Subcutaneous abdominal adipose tissue (tissue), 5 donors: ENCODE results near the gene NPR2.

Experiments
- H3K27ac ChIP-seq: one replicate; pipeline ENCODE4 v1.7.0; 2013; ENCODE audit warnings: low read depth, mild to moderate bottlenecking, inconsistent platforms, low read length, moderate library complexity
- H3K27me3 ChIP-seq, 5 donors: one replicate each; pipeline ENCODE4 v1.7.0; 2013; ENCODE audit warnings: low read length in 5 of 5, inconsistent platforms in 1 of 5; ENCODE audit not compliant: control insufficient read depth in 5 of 5, insufficient read depth in 4 of 5
- H3K36me3 ChIP-seq, 5 donors: one replicate each; pipeline ENCODE4 v1.7.0; 2013; ENCODE audit warnings: low read length in 5 of 5; ENCODE audit not compliant: control insufficient read depth in 5 of 5, insufficient read depth in 5 of 5
- H3K4me1 ChIP-seq, 5 donors: one replicate each; pipeline ENCODE4 v1.7.0; 2013; ENCODE audit warnings: low read length in 5 of 5, mild to moderate bottlenecking in 3 of 5, moderate library complexity in 1 of 5; ENCODE audit not compliant: control insufficient read depth in 5 of 5, insufficient read depth in 5 of 5
- H3K4me3 ChIP-seq, 5 donors: one replicate each; pipeline ENCODE4 v1.7.0; 2013; ENCODE audit warnings: low read length in 5 of 5, low read depth in 1 of 5
- H3K9ac ChIP-seq, 5 donors: one replicate each; pipeline ENCODE4 v1.7.0; 2013; ENCODE audit warnings: low read length in 5 of 5, mild to moderate bottlenecking in 4 of 5, moderate library complexity in 3 of 5
- H3K9me3 ChIP-seq, 5 donors: one replicate each; pipeline ENCODE4 v1.7.0; 2013; ENCODE audit warnings: low read length in 5 of 5; ENCODE audit not compliant: control insufficient read depth in 5 of 5
- donor health status: healthy.
- donor health status: healthy.
- donor health status: healthy.
- donor health status: healthy.
- donor health status: healthy.

NPR2 gene

DNA sequence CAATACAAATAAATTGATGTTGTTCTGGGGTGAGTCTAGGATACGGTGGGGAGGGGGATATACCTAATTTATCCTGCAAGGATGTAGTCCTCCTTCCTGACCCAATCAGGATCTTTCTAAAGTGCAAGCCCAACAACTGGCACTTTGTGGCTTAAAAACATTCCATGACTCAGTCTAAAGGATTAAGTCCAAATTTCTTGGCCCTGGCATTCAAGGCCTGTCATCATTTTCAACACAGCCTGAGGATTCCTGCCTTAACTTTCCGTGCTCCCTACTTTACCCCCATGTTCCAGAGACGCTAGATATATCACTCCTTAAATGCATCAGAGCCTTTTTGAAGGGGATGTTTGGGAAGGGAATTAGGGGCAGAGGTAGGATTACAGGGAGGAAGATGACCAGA, 36.1 kb downstream of the NPR2 start:
- no peak overlapping the region for H3K4me3 ChIP-seq
- no peaks in the 10 kb centered on the region for H3K27me3 ChIP-seq
- no peak overlapping the region for H3K27ac ChIP-seq
- H3K9ac ChIP-seq = no peak overlapping the region
- H3K4me1 ChIP-seq = peaks cover 4 to 27% (median 20%) of the 10 kb centered on the region in 5 donors
- no peaks in the 10 kb centered on the region for H3K9me3 ChIP-seq
- H3K36me3 ChIP-seq = no peaks in the 10 kb centered on the region

- Histone ChIP-seq H3K36me3 (no peaks in the 10 kb centered on the region), H3K9me3 (no peaks in the 10 kb centered on the region), H3K4me3 (peak within 1 kb of the TSS; percentile 74 to 91 (median 84)), H3K27ac (peak within 1 kb of the TSS; percentile 65), H3K4me1 (peaks cover 4 to 33% (median 26%) of the 10 kb centered on the region in 5 donors), H3K9ac (peak within 1 kb of the TSS; percentile 38 to 91 (median 76)), H3K27me3 (no peaks in the 10 kb centered on the region)
Observed at GRCh38 chr9:35828716-35829083, 37.3 kb downstream of the NPR2 start, which contains the start of gene FAM221B. FAM221B (minus strand) TSS chr9:35828732; CDS start chr9:35826161, 2,571 bp downstream.

GRCh38 chr9:35829084-35829763, 37.8 kb downstream of the NPR2 start, which contains the start of gene TMEM8B:
TMEM8B (plus strand) TSS chr9:35829228; CDS start chr9:35829448, 220 bp downstream.
- Histone ChIP-seq H3K4me3 (peak within 1 kb of the TSS; percentile 74 to 91 (median 84)), H3K9ac (peak within 1 kb of the TSS; percentile 38 to 91 (median 76)), H3K9me3 (no peaks in the 10 kb centered on the region), H3K27ac (peak within 1 kb of the TSS; percentile 65), H3K36me3 (no peaks in the 10 kb centered on the region), H3K4me1 (peaks cover 4 to 37% (median 29%) of the 10 kb centered on the region in 5 donors), H3K27me3 (no peaks in the 10 kb centered on the region)

DNA sequence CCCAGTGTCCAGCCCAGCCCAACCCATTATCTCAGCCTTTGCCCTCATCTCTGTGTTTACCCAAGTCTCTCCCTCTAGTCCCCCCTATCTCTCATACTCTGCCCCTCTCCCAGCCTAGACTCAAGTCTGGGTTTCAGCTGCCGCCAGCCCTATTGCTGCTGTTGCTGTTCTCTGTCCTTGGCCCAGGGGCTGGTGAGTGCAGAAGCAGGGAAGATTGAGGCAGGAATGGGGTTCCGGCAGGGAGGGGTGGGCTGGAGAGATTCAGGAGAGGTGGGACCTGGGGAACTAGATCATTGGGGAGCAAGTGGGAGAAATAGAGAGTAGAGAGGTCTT, 38.3 kb downstream of the NPR2 start:
- Histone ChIP-seq H3K9ac (peak overlapping the region; percentile 32 to 78 (median 57)), H3K9me3 (no peaks in the 10 kb centered on the region), H3K27me3 (no peaks in the 10 kb centered on the region), H3K4me1 (peaks cover 4 to 41% (median 29%) of the 10 kb centered on the region in 5 donors), H3K4me3 (peak overlapping the region; percentile 72 to 86 (median 74)), H3K36me3 (no peaks in the 10 kb centered on the region), H3K27ac (peak overlapping the region; percentile 65)

- H3K9ac ChIP-seq = no peak overlapping the region
Observed at GRCh38 chr9:35831040-35831439, 39.6 kb downstream of the NPR2 start.

GRCh38 chr9:35832814-35833213, 41.4 kb downstream of the NPR2 start:
- Histone ChIP-seq H3K9ac (no peak overlapping the region), H3K36me3 (peaks cover 0 to 6% (median 0%) of the 10 kb centered on the region in 5 donors), H3K4me1 (peaks cover 4 to 36% (median 32%) of the 10 kb centered on the region in 5 donors), H3K27me3 (no peaks in the 10 kb centered on the region), H3K9me3 (no peaks in the 10 kb centered on the region), H3K27ac (no peak overlapping the region), H3K4me3 (no peak overlapping the region)

More at GRCh38 chr9:35831040-35831439, 39.6 kb downstream of the NPR2 start:
- Histone ChIP-seq H3K36me3 (peaks cover 0 to 6% (median 0%) of the 10 kb centered on the region in 5 donors), H3K4me1 (peaks cover 4 to 40% (median 32%) of the 10 kb centered on the region in 5 donors), H3K27ac (no peak overlapping the region), H3K27me3 (no peaks in the 10 kb centered on the region), H3K9me3 (no peaks in the 10 kb centered on the region), H3K4me3 (no peak overlapping the region)

DNA sequence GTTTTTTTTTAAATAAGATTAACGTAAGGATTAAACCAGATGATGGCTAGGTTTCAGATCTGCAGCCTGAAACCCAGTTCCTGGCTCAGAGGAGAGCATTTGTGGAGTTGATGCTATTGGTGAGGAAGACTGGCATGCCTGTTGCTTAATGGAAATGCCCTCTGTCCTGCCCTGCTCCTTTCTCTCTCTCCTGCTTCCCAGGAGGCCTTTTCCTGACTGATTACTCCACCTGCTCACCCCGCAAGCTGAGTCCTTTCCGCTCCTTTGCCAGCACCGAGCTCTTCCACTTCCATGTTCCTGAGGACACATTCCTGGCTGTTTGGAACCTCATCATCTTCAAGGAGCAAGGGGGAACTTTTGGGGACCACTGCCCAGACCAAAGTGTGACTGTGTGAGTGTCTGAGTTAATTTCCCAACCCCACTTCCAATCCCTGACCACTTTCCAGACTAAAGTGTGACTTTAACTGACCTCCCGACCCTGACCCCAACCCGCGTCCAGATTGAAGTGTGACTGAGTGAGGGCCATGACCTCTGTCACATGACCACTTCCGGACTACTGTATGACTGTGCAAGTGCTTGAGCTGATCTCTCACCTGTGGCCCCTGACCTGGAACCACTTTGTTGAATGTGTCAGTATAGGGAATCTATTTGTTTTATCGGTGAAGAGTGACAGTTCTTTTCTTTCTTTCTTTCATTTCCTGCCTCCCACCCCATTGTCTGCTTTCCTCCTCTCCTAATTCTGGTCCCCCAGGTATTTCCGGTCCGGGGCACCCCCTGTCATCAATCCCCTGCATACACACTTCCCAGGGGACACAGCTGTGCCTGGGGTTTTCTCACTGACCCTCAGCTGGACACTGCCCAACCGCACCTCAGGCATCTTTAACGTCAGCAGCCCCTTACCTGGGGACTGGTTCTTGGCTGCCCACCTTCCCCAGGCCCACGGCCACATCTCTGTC, 43.1 kb downstream of the NPR2 start:
- Histone ChIP-seq H3K9me3 (no peaks in the 10 kb centered on the region), H3K27me3 (peaks cover 0 to 8% (median 3%) of the 10 kb centered on the region in 5 donors), H3K36me3 (peaks cover 0 to 6% (median 0%) of the 10 kb centered on the region in 5 donors), H3K4me3 (no peak overlapping the region), H3K27ac (no peak overlapping the region), H3K9ac (no peak overlapping the region), H3K4me1 (peaks cover 2 to 27% (median 25%) of the 10 kb centered on the region in 5 donors)

DNA sequence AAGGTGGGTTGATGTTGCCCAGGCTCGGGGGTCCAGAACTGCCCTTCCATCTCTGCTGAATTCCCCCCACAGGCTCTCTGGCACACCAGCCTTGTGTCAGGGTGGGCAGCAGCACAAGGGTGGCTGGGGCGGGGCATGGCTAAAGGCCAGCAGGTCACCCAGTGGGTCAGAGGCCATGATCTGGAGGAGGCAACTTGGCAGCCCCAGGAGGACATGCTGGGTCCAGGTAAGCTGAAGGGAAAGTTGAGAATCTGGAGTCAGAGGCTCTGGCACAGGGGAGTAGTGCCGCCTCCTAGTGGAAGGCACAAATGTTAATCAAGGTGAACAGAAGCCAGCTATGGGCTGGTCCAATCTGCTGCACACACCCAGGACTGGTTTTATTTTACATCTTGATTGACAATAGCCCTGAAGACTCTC, 43.8 kb downstream of the NPR2 start:
- H3K4me3 ChIP-seq = no peak overlapping the region
- no peaks in the 10 kb centered on the region for H3K9me3 ChIP-seq
- H3K36me3 ChIP-seq = peaks cover 0 to 6% (median 0%) of the 10 kb centered on the region in 5 donors
- no peak overlapping the region for H3K27ac ChIP-seq
- no peak overlapping the region for H3K9ac ChIP-seq
- H3K4me1 ChIP-seq = peaks cover 0 to 21% (median 18%) of the 10 kb centered on the region in 5 donors
- H3K27me3 ChIP-seq = peaks cover 0 to 8% (median 4%) of the 10 kb centered on the region in 5 donors

- Histone ChIP-seq H3K4me3 (no peak overlapping the region), H3K9ac (peak overlapping the region in 1 of 5 donors; percentile 22), H3K27me3 (peaks cover 0 to 11% (median 4%) of the 10 kb centered on the region in 5 donors), H3K4me1 (peaks cover 0 to 20% (median 15%) of the 10 kb centered on the region in 5 donors), H3K27ac (no peak overlapping the region), H3K36me3 (peaks cover 0 to 6% (median 0%) of the 10 kb centered on the region in 5 donors), H3K9me3 (no peaks in the 10 kb centered on the region)
Observed at GRCh38 chr9:35835766-35836165, 44.4 kb downstream of the NPR2 start.
